IPS-NIHi7 (cell line): ENCODE data around the gene ARMC7.
"Not testable (repeated sequence)": the region's sequence is repeated elsewhere in the genome, so short reads cannot be mapped to it uniquely, and the experiment has no call there.

Experiments
- DNase-seq: peaks from one replicate; pipeline ENCODE4 v3.0.0; 2012; ENCODE audit warnings: mixed read lengths; ENCODE audit errors: extremely low spot score

The ARMC7 gene

DNA sequence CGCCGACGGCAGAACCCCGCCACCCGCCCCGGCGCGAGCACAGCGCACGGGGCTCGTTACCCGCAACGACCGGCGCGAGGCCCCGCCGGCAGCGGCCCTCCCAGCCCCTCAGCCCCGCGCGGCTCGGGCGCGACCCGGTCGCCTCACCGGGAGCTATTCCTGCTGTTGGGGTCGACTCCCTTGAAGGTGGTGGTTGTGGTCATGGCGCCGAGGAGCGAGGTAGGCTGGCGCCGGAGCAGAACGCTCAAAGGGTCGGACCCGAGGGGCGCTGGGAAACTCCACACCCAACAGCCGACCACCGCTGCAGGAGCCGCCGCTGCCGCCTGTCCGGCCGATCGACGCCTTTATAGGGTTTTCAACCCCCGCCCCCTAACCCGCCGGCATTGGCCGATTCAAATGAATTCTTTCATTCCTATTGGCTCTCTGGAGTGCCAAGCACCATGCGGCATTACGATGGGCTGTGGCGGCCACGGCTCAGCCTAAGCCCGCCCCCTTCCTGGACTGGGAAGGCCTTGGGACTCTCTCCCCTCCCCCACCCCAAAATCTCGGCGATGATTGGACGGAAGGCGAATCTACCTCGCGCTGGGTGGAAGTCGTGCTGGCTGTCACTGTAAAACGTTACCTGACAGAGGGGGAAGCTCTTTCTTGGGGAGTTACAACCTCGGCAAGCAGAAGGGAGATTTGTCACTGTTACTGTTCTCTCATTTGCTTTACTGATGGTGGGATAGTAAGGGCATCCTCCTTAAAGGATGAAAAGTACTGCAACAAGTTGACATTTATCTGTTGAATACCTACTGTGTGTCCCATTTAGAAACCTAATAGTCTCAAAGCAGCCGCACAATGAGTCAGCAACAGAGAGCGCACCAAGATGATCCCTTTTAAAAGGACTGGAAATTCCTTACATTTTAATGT, 44.7 kb downstream of the ARMC7 start, which contains the start of gene JPT1:
TSS of gene JPT1 (minus strand) at position 318 of the 912 bp plus-strand sequence. CDS start at position 203, 115 bp downstream.
- peak; percentile 98 for DNase-seq

DNA sequence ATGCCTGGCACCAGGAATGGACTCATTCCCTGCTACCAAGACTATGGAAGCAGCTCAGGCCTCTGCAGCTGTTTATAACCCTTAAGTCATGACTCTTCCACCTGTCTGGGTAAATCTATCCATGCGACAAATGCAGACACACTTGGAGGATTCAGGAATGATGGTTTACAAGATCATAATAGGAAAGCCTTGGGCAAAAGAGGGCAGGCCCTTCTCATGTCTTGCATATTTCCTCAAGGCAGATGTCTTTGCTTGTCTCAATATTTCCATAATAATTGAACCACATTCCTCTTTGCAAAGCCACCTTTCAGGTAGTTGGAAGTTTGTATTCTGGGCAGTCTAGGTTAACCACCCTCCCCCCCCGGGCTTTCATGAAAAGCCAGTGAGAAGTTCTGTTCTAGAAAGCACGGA, 45.4 kb downstream of the ARMC7 start:
- no peak for DNase-seq

- DNase-seq = not testable (repeated sequence)
These were observed 48.7 kb downstream of the ARMC7 start for GRCh38 chr17:75158480-75158879.

DNA sequence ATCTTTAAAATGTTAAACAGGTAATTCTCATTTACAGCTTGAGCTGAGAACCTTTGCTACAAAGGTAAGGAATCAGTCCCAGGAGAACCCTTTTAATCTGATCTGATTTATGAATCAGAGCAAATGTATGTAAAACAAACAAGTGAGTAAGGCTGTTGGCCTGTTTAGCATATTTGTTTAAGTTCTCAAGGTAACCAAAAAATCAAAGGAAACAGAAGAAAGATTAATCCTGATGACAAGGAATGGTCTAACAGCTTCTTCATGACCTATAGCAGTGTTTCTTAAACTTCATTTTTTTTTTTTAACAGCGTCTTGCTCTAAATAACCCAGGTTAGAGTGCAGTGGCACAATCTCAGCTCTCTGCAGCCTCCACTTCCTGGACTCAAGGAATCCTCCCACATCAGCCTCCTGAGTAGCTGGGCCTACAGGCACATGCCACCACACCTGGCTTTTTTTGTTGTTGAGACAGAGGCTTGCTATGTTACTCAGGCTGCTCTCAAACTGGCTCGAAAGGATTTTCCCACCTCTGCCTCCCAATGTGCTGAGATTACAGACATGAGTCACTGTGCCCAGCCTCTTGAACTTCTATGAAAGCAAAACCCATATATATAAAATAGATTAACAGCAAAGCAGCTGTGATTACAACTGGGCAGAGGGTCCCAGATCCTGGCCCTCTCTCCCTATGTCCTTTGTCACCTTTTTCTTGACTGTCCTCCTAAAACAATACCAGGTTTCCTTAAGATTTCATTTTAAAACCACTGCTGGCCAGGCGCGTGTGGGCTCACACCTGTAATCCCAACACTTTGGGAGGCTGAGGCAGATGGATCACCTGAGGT, 49.6 kb downstream of the ARMC7 start:
- DNase-seq = no peak

DNA sequence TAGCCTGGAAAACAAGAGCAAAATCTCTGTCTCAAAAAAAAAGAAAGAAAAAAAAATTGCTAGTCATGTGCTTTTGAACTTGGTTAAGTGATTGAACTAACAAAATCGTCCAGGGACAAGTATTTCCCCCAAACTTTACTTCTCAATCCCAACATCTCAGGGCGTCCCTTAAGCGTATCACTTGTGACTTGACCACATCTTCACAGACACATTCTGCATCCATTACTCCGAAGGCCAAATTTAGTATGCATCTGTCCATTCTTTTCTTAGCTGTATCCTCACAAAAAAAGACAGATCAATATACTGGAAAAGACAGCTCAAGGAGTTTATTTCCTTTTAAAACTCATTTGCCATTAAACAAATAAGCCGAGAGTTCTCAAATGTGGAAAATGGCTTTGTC, 50.4 kb downstream of the ARMC7 start:
- no peak for DNase-seq

GRCh38 chr17:75163074-75163473, 53.3 kb downstream of the ARMC7 start:
- no peak for DNase-seq

DNA sequence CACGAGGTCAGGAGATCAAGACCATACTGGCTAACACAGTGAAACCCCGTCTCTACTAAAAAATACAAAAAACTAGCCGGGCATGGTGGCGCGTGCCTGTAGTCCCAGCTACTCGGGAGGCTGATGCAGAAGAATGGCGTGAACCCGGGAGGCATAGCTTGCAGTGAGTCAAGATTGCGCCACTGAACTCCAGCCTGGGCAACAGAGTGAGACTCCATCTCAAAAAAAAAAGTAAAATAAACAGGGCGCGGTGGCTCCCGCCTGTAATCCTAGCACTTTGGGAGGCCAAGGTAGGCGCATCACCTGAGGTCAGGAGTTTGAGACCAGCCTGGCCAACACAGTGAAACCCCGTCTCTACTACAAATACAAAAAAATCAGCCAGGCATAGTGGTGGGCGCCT, 54.8 kb downstream of the ARMC7 start:
- not testable (repeated sequence) for DNase-seq

GRCh38 chr17:75168998-75169397, 59.2 kb downstream of the ARMC7 start:
- DNase-seq = no peak

GRCh38 chr17:75173526-75173925, 63.8 kb downstream of the ARMC7 start:
- DNase-seq = no peak

DNA sequence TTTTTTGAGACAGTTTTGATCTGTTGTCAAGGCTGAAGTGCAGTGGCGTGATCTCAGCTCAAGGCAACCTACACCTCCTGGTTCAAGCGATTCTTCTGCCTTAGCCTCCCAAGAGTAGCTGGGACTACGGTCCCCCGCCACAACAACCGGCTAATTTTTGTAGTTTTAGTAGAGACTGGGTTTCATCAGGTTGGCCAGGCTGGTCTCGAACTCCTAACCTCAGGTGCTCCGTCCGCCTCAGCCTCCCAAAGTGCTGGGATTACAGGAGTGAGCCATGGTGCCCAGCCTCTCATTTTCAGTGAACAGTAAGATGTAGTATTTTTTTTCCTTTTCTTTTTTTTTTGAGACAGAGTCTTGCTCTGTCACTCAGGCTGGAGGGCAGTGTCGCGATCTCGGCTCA, 65.2 kb downstream of the ARMC7 start:
- no peak for DNase-seq

DNA sequence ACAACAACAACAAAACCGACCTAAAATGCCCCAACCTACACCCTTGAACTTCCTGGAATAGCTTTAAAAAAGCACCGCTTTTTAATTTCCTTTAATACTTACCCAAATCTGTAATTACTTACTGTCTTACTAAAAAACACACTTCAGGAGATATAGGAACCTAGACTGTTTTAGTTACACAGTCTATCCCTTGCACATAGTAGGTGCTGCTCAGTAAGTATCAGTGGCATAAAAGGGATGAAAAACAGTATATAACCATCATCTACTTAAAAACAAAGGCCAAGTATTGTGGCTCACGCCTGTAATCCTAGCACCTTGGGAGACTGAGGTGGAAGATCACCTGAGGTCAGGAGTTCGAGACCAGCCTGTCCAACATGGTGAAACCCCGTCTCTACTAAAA, 66.9 kb downstream of the ARMC7 start:
- DNase-seq = no peak

DNA sequence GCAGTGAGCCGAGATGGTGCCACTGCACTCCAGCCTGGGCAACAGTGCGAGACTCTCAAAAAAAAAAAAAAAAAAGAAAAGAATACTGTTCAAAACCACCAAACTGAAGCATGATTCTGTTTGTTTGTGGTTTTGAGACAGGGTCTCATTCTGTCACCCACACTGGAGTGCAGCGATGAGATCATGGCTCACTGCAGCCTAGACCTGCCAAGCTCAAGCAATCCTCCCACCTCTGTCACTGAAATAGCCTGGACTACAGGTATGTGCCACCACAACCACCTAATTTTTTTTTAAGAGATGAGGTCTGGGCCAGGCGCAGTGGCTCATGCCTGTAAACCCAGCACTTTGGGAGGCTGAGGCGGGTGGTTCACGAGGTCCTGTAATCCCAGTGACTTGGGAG, 68.7 kb downstream of the ARMC7 start:
- no peak for DNase-seq
